HAP-1 (cell line): Measurements from ENCODE around the gene EPN1.

Experiments
- DNase-seq, 2 experiments: peaks; one replicate each; pipeline ENCODE4 v3.0.0-alpha.2; 2016 to 2020; ENCODE audit warnings: low spot score in 2 of 2
- H3K27me3 ChIP-seq: fragments of 250-450 bp; sonication (Bioruptor Pico); 2 replicates; pipeline ENCODE4 v1.5.1; 2020; ENCODE audit warnings: low read depth, mild to moderate bottlenecking, moderate library complexity
- H3K36me3 ChIP-seq: fragments of 250-450 bp; sonication (Bioruptor Pico); replicated peaks from 2 replicates; pipeline ENCODE4 v1.5.1; 2020; ENCODE audit warnings: mild to moderate bottlenecking
- H3K4me1 ChIP-seq: fragments of 250-450 bp; sonication (Bioruptor Pico); 2 replicates; pipeline ENCODE4 v1.5.1; 2020; ENCODE audit warnings: mild to moderate bottlenecking
- H3K4me3 ChIP-seq: fragments of 250-450 bp; sonication (Bioruptor Pico); 2 replicates; pipeline ENCODE4 v1.5.1; 2020; ENCODE audit warnings: mild to moderate bottlenecking, moderate library complexity
- H3K9me3 ChIP-seq: fragments of 250-450 bp; sonication (Bioruptor Pico); 2 replicates; pipeline ENCODE4 v1.5.1; 2020; ENCODE audit warnings: mild to moderate bottlenecking, moderate library complexity
- in situ Hi-C: fragments of 300-500 bp; cut with MboI; formaldehyde crosslinking; loops from 3 replicates; pipeline ENCODE4 v1.14.3; 2020; ENCODE audit warnings: low sequenced_read_pairs, inconsistent platforms, mixed read lengths

EPN1 gene

DNA sequence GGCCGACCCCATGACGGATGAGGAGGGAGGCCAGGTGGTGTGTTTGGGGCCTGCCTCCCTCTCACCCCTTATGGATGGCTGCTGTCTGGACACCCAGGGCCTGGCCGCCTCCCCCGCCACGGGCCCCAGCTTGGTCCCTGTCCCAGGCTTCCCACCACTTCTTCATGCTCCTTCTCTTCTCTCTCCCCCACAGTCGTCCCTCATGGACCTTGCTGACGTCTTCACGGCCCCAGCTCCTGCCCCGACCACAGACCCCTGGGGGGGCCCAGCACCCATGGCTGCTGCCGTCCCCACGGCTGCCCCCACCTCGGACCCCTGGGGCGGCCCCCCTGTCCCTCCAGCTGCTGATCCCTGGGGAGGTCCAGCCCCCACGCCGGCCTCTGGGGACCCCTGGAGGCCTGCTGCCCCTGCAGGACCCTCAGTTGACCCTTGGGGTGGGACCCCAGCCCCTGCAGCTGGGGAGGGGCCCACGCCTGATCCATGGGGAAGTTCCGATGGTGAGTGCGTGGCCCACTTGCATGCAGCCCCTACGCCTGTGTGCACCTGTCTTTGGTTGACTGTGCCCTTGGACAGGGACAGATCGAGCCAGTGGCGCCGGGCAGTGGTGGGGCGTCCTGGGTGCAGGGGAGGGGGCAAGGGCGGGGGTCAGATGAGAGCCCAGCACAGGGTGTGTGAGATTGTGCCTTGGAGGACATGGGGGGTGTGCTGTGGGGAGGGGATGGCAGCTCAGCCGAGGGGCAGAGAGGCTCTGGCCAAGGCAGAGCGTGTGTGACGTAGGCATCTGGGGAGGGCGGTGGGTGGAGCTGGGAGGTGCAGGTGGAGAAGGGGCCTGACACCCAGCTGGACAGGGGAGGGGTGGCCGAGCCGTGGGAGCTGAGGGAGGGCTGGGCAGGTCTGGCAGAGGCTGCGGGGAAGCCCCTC, 16.8 kb downstream of the EPN1 start:
- H3K27me3 ChIP-seq, result no peaks in the 10 kb centered on the region
- DNase-seq, result no peak
- no peaks in the 10 kb centered on the region for H3K9me3 ChIP-seq
- no peak overlapping the region for H3K4me3 ChIP-seq
- H3K4me1 ChIP-seq, result no peaks in the 10 kb centered on the region
- in situ Hi-C loops, result no loop called here
- H3K36me3 ChIP-seq, result peaks cover 34% of the 10 kb centered on the region

DNA sequence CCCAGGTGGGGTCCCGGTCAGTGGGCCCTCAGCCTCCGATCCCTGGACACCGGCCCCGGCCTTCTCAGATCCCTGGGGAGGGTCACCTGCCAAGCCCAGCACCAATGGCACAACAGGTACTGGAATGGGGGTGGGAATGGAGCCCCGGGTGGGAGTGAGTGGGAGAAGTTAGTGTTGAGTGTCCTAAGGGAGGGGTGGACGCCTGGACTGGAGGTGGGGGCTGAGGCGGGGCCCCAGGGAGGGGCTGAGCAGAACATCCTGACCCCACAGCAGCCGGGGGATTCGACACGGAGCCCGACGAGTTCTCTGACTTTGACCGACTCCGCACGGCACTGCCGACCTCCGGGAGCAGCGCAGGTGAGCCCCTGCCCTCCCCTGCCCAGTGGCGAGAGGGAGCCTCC, 17.7 kb downstream of the EPN1 start:
- no peak for DNase-seq
- H3K36me3 ChIP-seq, result peaks cover 34% of the 10 kb centered on the region
- no peaks in the 10 kb centered on the region for H3K9me3 ChIP-seq
- H3K27me3 ChIP-seq, result no peaks in the 10 kb centered on the region
- in situ Hi-C loops, result no loop called here
- H3K4me3 ChIP-seq, result no peak overlapping the region
- no peaks in the 10 kb centered on the region for H3K4me1 ChIP-seq

DNA sequence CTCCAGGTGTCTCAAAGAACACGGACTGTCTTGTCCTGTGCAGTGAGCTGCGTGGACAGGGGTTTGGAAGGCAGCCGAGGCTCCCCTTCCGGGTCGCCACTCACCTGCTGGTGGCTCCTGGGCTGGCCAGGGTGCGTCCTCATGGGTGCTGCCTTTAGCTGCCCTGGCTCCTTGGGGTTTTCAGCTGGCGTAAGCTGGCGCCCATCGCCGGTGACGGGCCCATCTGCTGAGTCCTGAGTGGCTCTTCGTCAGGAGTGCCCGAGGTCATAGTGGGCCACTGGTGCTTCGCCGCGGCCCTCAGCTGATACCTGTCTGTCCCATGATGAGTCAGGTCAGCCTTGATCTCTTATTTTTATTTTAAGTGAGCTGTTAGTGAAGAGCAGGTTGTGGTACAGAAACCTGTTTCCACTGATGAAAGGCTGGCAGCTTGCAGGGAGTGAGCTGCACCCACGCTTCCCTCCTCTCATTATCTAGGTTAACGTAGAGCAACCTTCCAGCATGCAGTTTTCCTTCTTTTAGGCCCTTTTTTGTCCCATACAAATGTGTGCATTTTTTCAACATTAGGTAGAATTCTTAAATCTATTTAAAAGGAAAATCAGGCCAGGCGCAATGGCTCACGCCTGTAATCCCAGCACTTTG, 18.4 kb downstream of the EPN1 start:
- H3K4me3 ChIP-seq, result no peak overlapping the region
- no peaks in the 10 kb centered on the region for H3K27me3 ChIP-seq
- no peaks in the 10 kb centered on the region for H3K4me1 ChIP-seq
- H3K9me3 ChIP-seq, result no peaks in the 10 kb centered on the region
- in situ Hi-C loops, result no loop called here
- peaks cover 34% of the 10 kb centered on the region for H3K36me3 ChIP-seq
- DNase-seq, result no peak

DNA sequence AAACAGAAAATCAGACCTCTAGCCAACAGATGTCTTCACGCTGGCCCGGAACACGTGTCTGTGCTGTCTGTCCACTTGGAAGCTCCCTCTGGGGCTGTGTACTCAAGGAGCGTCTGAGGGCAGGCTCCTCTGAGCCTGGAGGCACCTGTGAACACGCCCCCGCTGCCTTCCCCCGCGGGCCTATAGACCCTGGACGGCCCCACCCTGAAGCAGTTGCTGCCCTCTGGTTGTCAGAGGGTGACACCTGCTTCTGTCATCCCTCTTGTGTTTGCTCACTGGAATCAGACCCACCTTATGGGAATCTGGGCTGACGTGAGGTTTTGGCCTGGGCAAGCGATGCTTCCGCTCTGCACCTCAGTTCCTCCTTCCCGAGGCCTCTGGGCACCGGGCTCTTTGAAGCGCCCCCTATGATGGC, 19.2 kb downstream of the EPN1 start:
- Histone ChIP-seq H3K9me3 (no peaks in the 10 kb centered on the region), H3K4me1 (no peaks in the 10 kb centered on the region), H3K27me3 (no peaks in the 10 kb centered on the region), H3K4me3 (no peak overlapping the region), H3K36me3 (peaks cover 34% of the 10 kb centered on the region)
- no peak for DNase-seq
- in situ Hi-C loops, result no loop called here

DNA sequence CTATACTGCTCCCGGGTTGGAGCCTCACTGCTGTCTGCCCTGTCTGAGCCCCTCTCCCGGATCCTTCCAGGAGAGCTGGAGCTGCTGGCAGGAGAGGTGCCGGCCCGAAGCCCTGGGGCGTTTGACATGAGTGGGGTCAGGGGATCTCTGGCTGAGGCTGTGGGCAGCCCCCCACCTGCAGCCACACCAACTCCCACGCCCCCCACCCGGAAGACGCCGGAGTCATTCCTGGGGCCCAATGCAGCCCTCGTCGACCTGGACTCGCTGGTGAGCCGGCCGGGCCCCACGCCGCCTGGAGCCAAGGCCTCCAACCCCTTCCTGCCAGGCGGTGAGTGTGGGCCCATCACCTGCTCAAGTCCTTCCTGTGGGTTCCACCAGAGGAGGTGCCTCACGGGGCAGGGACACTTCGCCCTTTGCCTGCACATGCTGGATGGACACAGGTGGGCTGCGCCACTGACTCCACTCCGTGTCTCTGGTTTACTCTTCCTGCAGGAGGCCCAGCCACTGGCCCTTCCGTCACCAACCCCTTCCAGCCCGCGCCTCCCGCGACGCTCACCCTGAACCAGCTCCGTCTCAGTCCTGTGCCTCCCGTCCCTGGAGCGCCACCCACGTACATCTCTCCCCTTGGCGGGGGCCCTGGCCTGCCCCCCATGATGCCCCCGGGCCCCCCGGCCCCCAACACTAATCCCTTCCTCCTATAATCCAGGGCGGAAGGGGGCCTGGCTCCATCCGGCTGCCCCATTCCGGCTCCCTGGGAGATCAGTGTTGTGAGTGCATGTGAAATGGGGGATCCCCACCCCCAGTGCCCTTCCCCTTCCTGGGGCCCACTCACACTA, 19.8 kb downstream of the EPN1 start:
- H3K27me3 ChIP-seq, result no peaks in the 10 kb centered on the region
- no peaks in the 10 kb centered on the region for H3K4me1 ChIP-seq
- in situ Hi-C loops, result no loop called here
- H3K36me3 ChIP-seq, result peaks cover 30% of the 10 kb centered on the region
- H3K4me3 ChIP-seq, result no peak overlapping the region
- no peak for DNase-seq
- H3K9me3 ChIP-seq, result no peaks in the 10 kb centered on the region

DNA sequence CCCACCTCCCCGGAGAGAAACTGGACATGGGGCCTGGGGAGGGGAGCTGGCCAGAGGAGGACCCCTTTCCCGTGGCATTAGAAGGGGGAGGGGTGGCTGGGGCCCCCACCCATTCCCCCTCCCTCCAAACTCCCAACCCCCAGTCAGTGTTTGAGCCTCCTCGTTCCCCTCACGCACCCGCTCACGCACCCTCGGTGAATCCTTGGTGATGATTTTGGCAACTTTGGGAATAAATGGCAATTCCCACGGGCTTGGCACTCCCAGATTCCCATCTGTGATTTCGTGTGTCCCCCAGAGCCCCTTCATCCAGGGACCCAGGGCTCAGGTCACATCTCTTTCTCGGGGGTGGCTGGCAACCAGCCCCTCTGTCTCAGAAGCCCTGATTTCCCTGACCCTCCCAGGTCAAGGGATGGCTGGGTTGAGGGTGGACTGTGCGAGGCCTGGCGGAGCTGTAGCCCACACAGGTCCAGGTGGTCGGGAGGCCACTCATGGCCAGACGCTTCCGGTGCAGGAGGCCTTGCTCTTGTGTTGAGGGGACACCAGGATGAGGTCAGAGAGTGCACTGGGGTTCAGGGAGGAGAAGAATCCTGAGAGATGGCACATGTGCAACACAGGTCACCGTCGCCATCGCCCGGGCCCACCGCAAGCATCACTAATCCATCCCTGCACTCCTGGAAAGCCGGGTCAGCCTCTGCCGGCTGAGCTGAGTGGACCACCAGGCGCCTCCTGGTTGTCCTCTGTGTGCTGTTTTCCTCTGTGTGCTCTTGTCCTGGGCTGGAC, 20.7 kb downstream of the EPN1 start:
- H3K4me3 ChIP-seq, result no peak overlapping the region
- no peak for DNase-seq
- in situ Hi-C loops, result no loop called here
- peaks cover 24% of the 10 kb centered on the region for H3K36me3 ChIP-seq
- H3K9me3 ChIP-seq, result no peaks in the 10 kb centered on the region
- H3K4me1 ChIP-seq, result no peaks in the 10 kb centered on the region
- no peaks in the 10 kb centered on the region for H3K27me3 ChIP-seq

DNA sequence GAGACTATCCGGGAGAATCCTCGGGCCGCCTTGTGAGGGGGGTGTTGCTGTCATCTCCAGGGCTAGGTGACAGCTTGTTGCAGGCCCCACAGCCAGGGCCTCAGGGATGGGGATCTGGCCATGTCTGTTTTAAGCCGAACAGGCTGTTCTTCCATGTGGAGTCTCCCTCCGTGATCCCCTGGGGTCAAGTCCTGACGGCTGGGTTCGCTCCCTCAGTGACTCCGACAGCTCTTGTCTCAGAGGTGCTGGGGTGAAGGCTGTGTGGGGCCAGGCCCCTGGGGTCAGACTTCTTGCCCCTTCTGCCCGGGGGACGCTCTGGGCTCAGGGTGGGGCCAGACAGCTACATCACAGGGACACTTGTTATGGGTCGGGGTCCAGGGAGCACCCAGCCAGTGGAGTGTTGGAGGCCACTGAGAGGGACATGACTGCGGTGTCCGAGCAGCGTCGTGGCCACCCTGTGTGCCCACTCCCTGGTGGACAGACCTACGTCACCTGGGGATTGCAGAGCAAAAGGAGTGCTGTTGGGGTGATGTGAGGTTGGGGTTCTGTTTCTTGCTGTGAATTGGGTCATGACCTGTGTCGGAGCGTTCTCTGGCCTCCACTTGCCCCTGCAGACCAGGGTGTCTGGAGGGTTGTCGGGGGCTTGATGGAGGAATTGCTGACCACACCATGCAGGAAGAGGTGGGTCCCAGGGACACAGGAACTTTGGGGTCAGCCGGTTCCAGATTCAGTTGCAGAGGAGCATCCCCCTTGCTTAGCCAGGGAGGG, 21.5 kb downstream of the EPN1 start:
- no peak for DNase-seq
- Histone ChIP-seq H3K4me3 (no peak overlapping the region), H3K36me3 (peaks cover 24% of the 10 kb centered on the region), H3K9me3 (no peaks in the 10 kb centered on the region), H3K4me1 (no peaks in the 10 kb centered on the region), H3K27me3 (no peaks in the 10 kb centered on the region)
- in situ Hi-C loops, result no loop called here

DNA sequence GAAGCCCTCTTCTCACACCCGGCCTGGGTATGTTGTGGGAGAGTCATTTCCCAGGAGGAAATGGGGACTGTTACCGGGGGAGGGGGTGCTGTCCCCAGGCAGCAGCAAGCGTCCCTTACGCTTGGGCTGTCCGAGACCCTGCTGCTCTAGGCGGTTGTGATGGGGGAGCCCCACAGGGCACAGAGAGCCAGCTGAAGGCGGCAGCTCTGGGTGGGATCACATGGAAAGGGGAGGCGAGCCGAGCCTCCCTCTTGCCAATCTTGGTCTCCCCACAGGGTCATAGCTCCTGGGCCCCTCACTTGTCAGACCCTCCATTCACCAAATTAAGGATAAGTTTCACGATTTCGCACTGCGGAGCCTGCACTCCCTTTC, 22.0 kb downstream of the EPN1 start:
- Histone ChIP-seq H3K4me1 (no peaks in the 10 kb centered on the region), H3K36me3 (peaks cover 21% of the 10 kb centered on the region), H3K9me3 (no peaks in the 10 kb centered on the region), H3K4me3 (no peak overlapping the region), H3K27me3 (no peaks in the 10 kb centered on the region)
- DNase-seq, result no peak
- in situ Hi-C loops, result no loop called here

DNA sequence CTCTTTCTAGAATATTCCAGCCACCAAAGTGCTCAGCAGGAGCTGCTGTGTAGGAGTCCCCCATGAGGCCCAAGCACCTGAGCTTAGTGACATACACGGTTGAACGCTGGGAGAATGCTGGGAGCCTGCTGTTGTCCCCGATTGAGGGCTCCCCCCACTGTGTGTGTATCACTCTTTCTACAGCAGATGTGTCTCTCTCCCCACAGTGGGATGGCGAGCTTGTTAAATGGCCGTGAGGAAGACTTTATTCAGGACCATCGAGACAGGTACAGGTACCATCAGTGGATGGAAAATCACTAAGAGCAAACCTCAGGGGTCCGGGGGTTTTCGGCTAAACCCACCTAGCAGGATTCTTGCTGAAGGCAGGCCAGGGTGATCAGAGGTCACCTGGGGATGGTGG, 22.7 kb downstream of the EPN1 start:
- no peak overlapping the region for H3K4me3 ChIP-seq
- H3K36me3 ChIP-seq, result peaks cover 21% of the 10 kb centered on the region
- in situ Hi-C loops, result no loop called here
- no peak for DNase-seq
- H3K4me1 ChIP-seq, result no peaks in the 10 kb centered on the region
- H3K9me3 ChIP-seq, result no peaks in the 10 kb centered on the region
- H3K27me3 ChIP-seq, result no peaks in the 10 kb centered on the region

DNA sequence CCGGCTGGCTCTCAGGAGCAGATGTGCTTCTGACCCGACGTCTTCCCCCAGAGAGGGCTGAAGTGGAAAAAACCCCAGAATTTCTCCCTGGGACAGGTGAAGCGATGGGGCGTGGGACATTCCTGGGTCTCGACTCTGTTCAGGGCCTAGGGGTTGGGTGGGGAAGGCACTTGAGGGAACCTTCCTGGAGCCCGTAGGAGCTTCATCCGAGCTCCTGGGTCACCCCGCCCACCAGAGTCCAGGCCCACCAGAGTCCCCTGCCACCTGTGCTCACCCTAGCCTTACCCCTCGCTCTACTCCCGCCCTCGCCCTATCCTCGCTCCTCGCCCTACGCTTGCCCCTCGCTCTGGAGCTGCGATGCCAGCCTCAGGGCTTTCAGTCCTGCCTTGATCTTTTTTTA, 23.2 kb downstream of the EPN1 start:
- peaks cover 16% of the 10 kb centered on the region for H3K36me3 ChIP-seq

DNA sequence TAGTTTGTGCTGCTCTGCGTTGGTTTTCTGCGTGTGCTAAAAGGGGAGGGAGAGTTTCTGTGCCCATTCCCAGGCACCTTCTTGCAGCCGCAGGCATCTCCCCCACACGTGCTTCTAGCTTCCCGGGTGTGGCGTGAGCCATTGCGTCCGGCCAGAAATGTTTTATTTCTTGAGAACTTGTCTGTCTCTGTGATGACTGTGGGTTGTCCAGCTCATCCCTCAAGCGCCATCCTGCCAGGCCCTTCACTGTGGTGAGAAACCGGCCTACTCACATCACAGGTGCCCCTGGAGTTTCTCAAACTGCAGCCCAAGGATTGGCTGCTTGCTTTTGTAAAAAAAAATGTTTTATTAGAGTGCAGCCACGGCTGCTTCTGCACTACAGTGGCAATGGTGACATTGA, 24.2 kb downstream of the EPN1 start:
- no peak overlapping the region for H3K4me3 ChIP-seq
- H3K36me3 ChIP-seq, result peaks cover 16% of the 10 kb centered on the region
- H3K27me3 ChIP-seq, result no peaks in the 10 kb centered on the region
- no peaks in the 10 kb centered on the region for H3K4me1 ChIP-seq
- H3K9me3 ChIP-seq, result no peaks in the 10 kb centered on the region
- DNase-seq, result no peak
- in situ Hi-C loops, result no loop called here

More for the DNA sequence above, 23.2 kb downstream of the EPN1 start:
- no peak for DNase-seq
- in situ Hi-C loops, result no loop called here
- Histone ChIP-seq H3K9me3 (no peaks in the 10 kb centered on the region), H3K27me3 (no peaks in the 10 kb centered on the region), H3K4me1 (no peaks in the 10 kb centered on the region), H3K4me3 (no peak overlapping the region)

DNA sequence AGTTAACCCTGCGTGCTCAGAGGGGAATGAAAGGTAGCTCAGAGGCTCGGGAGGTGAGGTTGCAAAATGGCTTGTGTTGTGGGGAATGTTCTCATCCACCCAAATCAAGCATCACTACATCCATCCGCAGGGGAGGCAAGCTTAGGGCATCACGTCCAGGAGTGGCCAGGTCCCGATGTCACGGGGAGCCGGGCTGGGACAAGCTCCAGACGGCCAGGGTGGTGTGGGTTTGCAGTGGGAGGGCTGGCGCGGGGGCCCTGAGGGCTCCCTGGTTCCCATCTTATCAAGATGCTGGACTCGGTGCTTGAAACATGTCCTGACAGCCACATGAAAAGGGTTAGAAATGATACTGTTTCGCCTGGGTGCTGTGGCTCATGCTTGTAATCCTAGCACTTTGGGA, 25.8 kb downstream of the EPN1 start:
- no peak for DNase-seq
- in situ Hi-C loops, result loop anchor here (25.0 kb wide), 1 partner anchor 636 kb away; no protein-coding TSS in a partner anchor
- Histone ChIP-seq H3K4me1 (no peaks in the 10 kb centered on the region), H3K4me3 (no peak overlapping the region), H3K36me3 (peaks cover 11% of the 10 kb centered on the region), H3K9me3 (no peaks in the 10 kb centered on the region), H3K27me3 (no peaks in the 10 kb centered on the region)
